Smooth muscle cell of the coronary artery (primary cell): ENCODE results near the gene CDX1. TPM values are rescaled to one million over a fixed set of nuclear protein-coding genes. Genes with fewer than 3 reads are reported as not detected.

ENCODE experiments used
- total RNA-seq: library from RNA; depleted of rRNA; stranded (reverse); fragments of >200 nt; gene quantifications from 2 replicates; pipeline ENCODE4 v1.2.3, GENCODE V29; 2014; ENCODE audit warnings: low replicate concordance

Gene CDX1
- 0.12 and 0.15 TPM in 2 replicates for total RNA-seq

GRCh38 chr5:150166650-150167511 lies at the start of gene CDX1:
TSS of gene CDX1 (plus strand) at chr5:150166778. CDS start at chr5:150166877, 99 bp downstream.

DNA sequence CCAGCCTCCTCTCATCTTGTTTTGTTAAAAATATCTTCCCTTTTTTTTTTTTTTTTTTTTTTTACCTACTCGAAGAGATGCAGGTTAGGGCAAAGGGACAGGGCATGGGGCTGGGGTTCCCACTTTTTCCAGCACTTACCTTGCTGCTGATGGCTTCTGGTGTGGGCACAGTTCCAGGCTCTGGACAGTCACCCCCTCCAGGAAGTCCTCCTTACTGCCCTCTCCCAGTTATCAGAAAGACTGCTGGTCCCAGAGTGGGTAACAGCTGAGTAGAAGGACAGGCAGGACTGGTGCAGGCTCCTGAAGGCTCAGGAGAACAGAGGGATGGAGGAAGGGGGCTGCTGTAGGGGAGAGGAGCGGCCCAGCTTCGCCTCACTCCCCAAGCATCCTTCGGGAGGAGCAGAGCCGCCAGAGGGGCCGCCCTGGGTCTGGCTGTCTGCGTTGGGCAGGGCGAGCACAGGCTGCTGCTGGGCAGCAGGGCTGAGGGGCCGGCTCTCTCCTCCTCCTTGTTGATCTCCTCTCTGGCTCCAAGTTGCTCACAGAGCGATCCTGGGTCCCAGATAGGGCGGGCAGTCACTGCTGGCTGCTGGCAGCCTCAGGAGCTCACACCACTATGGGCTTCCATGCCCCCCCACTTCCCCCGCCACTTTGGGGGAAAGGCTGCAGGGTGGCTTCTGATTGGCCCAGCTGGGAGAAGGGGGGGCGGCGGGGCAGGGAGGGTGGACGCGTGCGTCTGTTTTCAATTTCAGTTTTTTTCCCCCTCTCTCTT lies 11.1 kb upstream of the CDX1 start, which contains the start of gene PDGFRB:
TSS of gene PDGFRB (minus strand) at position 588 of the 769 bp plus-strand sequence. CDS start 18,798 bp downstream, outside the sequence.

GRCh38 chr5:150189728-150190502 lies 23.3 kb downstream of the CDX1 start, which contains the start of gene SLC6A7:
TSS of gene SLC6A7 (plus strand) at chr5:150190062. CDS start at chr5:150190328, 266 bp downstream.

Other genes with a start within 250 kb of the CDX1 start
- under 0.01 TPM in 1 of 2 replicates, not detected in the other for gene PDE6A, start 222.0 kb upstream of the CDX1 start, total RNA-seq
- 6.2 and 16.8 TPM in 2 replicates for gene SLC26A2, start 206.0 kb upstream of the CDX1 start, total RNA-seq
- gene TIGD6, start 166.1 kb upstream of the CDX1 start, total RNA-seq, result 5.4 and 8.3 TPM in 2 replicates
- gene HMGXB3, start 166.0 kb upstream of the CDX1 start, total RNA-seq, result 33.0 and 34.0 TPM in 2 replicates
- 0.30 TPM in 1 of 2 replicates, not detected in the other for gene CSF1R, start 80.2 kb upstream of the CDX1 start, total RNA-seq
- 52.9 and 425 TPM in 2 replicates for gene PDGFRB, start 10.9 kb upstream of the CDX1 start, total RNA-seq
- gene SLC6A7, start 23.3 kb downstream of the CDX1 start, total RNA-seq, result not detected in 2 replicates
- gene CAMK2A, start 123.0 kb downstream of the CDX1 start, total RNA-seq, result 0.08 and 0.35 TPM in 2 replicates
- gene ARSI, start 136.1 kb downstream of the CDX1 start, total RNA-seq, result 0.83 and 2.3 TPM in 2 replicates
- gene TCOF1, start 190.9 kb downstream of the CDX1 start, total RNA-seq, result 4.7 and 9.9 TPM in 2 replicates
- 0.15 and 1.3 TPM in 2 replicates for gene CD74, start 246.1 kb downstream of the CDX1 start, total RNA-seq